HepG2 (cell line): Measurements from ENCODE around the gene UQCR11. TPM values are rescaled to one million over a fixed set of nuclear protein-coding genes. Genes with fewer than 3 reads are reported as not detected.

ENCODE experiments used
- CEBPZ ChIP-seq: IDR thresholded peaks from 2 replicates; pipeline ENCODE4 v1.6.1; 2012; ENCODE audit warnings: low read length, improper control_type of control experiment
- ELK4 ChIP-seq: sonication (generic); formaldehyde crosslinking; IDR thresholded peaks from 2 replicates; pipeline ENCODE4 v1.9.0; 2021; ENCODE audit warnings: missing genetic modification reagents, borderline replicate concordance
- POGZ ChIP-seq: sonication (generic); formaldehyde crosslinking; IDR thresholded peaks from 2 replicates; pipeline ENCODE4 v1.4.0; 2020; ENCODE audit warnings: mild to moderate bottlenecking, missing genetic modification reagents
- ZBTB40 ChIP-seq, 2 experiments: fragments of 450-650 bp in 1 of 2; sonication (generic) in 1 of 2; formaldehyde crosslinking in 1 of 2; IDR thresholded peaks; 2 replicates each; pipeline versions ENCODE4 v1.6.1 to v1.8.0; 2016 to 2022; ENCODE audit warnings: antibody characterized with exemption in 1 of 2, mild to moderate bottlenecking in 1 of 2, missing genetic modification reagents in 1 of 2
- ZMYM3 ChIP-seq: sonication (generic); formaldehyde crosslinking; IDR thresholded peaks from 2 replicates; pipeline ENCODE4 v1.5.1; 2020; ENCODE audit warnings: mild to moderate bottlenecking, missing genetic modification reagents
- ZNF609 ChIP-seq: sonication (generic); formaldehyde crosslinking; IDR thresholded peaks from 2 replicates; pipeline ENCODE4 v1.4.0; 2020; ENCODE audit warnings: mild to moderate bottlenecking, missing genetic modification reagents, borderline replicate concordance
- ZSCAN21 ChIP-seq: sonication (generic); formaldehyde crosslinking; IDR thresholded peaks from 2 replicates; pipeline ENCODE4 v1.8.0; 2022; ENCODE audit warnings: mild to moderate bottlenecking, missing genetic modification reagents, moderate library complexity, borderline replicate concordance
- ZSCAN25 ChIP-seq: sonication (generic); formaldehyde crosslinking; IDR thresholded peaks from 2 replicates; pipeline ENCODE4 v1.8.0; 2022; ENCODE audit warnings: mild to moderate bottlenecking, missing genetic modification reagents
- polyA plus RNA-seq, 8 experiments: library from polyadenylated mRNA; depleted of rRNA in 3 of 8; stranded (reverse) in 7 of 8; unstranded in 1 of 8; fragments of >200 nt; fragmentation: Illumina TruSeq in 4 of 8; extraction: Trizol in 4 of 8; gene quantifications; 2 replicates each; pipeline versions ENCODE4 v1.2.1 to v1.2.3, GENCODE V29; 2011 to 2016; ENCODE audit warnings: low read depth in 4 of 8, missing spikeins in 1 of 8, mixed read lengths in 1 of 8; ENCODE audit not compliant: insufficient read depth in 1 of 8
- total RNA-seq, 5 experiments: library from RNA; depleted of rRNA; stranded (reverse); fragments of >200 nt; fragmentation: Illumina TruSeq; extraction: Trizol; gene quantifications; 2 replicates each; pipeline ENCODE4 v1.2.3, GENCODE V29; 2016; ENCODE audit warnings: low read depth in 1 of 5

UQCR11 gene
- total and polyA plus RNA-seq, 2 of the 13 experiments (the other 11 are each of a cell fraction or from before 2014, with no cell fraction given), result 125 to 214 TPM

- TF ChIP-seq CEBPZ (no peak), ZNF609 (CRISPR knock-in tag) (no peak), ZSCAN25 (no peak), ELK4 (CRISPR knock-in tag) (no peak), POGZ (CRISPR knock-in tag) (0 out of 2 replicates have a peak, but pooled peaks have one; percentile 30), ZMYM3 (CRISPR knock-in tag) (no peak), ZSCAN21 (CRISPR knock-in tag) (0 out of 2 replicates have a peak, but pooled peaks have one; percentile 25), ZBTB40 (IDR thresholded peaks at IDR 0.05) (no peak), ZBTB40 (CRISPR knock-in tag; IDR thresholded peaks at IDR 0.05) (no peak)
Observed at GRCh38 chr19:1590641-1591397, 14.4 kb downstream of the UQCR11 start (continued).
